CD4-positive, alpha-beta T cell (primary cell): ENCODE measurements around the gene TMEM121B. TPM values are rescaled to one million over a fixed set of nuclear protein-coding genes. Genes with fewer than 3 reads are reported as not detected.

Experiments used
- ATAC-seq: fragments of 200-7000 bp; cut with Tn5 transposase; one replicate; pipeline ENCODE4 v1.10.0; 2022; ENCODE audit warnings: mild to moderate bottlenecking; ENCODE audit not compliant: poor library complexity
- CTCF ChIA-PET: fragments of 350-600 bp; sonication (Branson Sonifier 250); formaldehyde crosslinking; loops from one replicate; lab custom pipeline; 2021; ENCODE audit warnings: antibody characterized with exemption, inconsistent platforms; lab: Charles Lee
- POLR2A ChIA-PET: fragments of 350-600 bp; sonication (Branson Sonifier 250); formaldehyde crosslinking; loops from one replicate; lab custom pipeline; 2021; ENCODE audit warnings: antibody characterized with exemption, inconsistent platforms; lab: Charles Lee
- DNase-seq, 14 experiments: peaks; one replicate each; pipeline ENCODE4 v3.0.0-alpha.2; 2013 to 2020; ENCODE audit warnings: mixed read lengths in 2 of 14
- H3K27ac ChIP-seq, 2 donors: one replicate each; pipeline versions ENCODE4 v1.5.1 to v1.7.0; 2013; ENCODE audit warnings: low read length in 2 of 2, low read depth in 1 of 2, mild to moderate bottlenecking in 1 of 2
- H3K27me3 ChIP-seq, 2 experiments: 1 replicate in 1 of 2; 2 replicates in 1 of 2; pipeline versions ENCODE4 v1.6.1 to v1.7.0; 2013; ENCODE audit warnings: low read length in 2 of 2, control low read depth in 1 of 2, mild to moderate bottlenecking in 1 of 2, moderate library complexity in 1 of 2; ENCODE audit not compliant: insufficient read depth in 2 of 2, control insufficient read depth in 1 of 2
- H3K36me3 ChIP-seq: one replicate; pipeline ENCODE4 v1.6.1; 2013; ENCODE audit warnings: low read length, control low read depth; ENCODE audit not compliant: insufficient read depth
- H3K4me1 ChIP-seq: one replicate; pipeline ENCODE4 v1.6.1; 2013; ENCODE audit warnings: low read length, control low read depth; ENCODE audit not compliant: insufficient read depth
- H3K4me3 ChIP-seq: one replicate; pipeline ENCODE4 v1.5.1; 2013; ENCODE audit warnings: mild to moderate bottlenecking, low read length, moderate library complexity
- H3K9me3 ChIP-seq, 2 experiments: 1 replicate in 1 of 2; 2 replicates in 1 of 2; pipeline versions ENCODE4 v1.6.1 to v1.7.0; 2013; ENCODE audit warnings: low read length in 2 of 2, mild to moderate bottlenecking in 2 of 2, control low read depth in 1 of 2, moderate library complexity in 1 of 2; ENCODE audit not compliant: control insufficient read depth in 1 of 2, insufficient read depth in 1 of 2
- H3K27ac Mint-ChIP-seq: one replicate; pipeline ENCODE4 v1.8.0; 2020; ENCODE audit warnings: mixed read lengths
- H3K27me3 Mint-ChIP-seq: one replicate; pipeline ENCODE4 v1.8.0; 2021; ENCODE audit warnings: mixed read lengths
- H3K36me3 Mint-ChIP-seq: one replicate; pipeline ENCODE4 v1.8.0; 2021; ENCODE audit warnings: low read depth, mixed read lengths
- H3K4me1 Mint-ChIP-seq: one replicate; pipeline ENCODE4 v1.8.0; 2021; ENCODE audit warnings: low read depth, mixed read lengths
- H3K4me3 Mint-ChIP-seq: one replicate; pipeline ENCODE4 v1.8.0; 2020; ENCODE audit warnings: mild to moderate bottlenecking, mixed read lengths
- H3K9me3 Mint-ChIP-seq: one replicate; pipeline ENCODE4 v1.8.0; 2020; ENCODE audit warnings: mixed read lengths
- CTCF ChIP-seq: fragments of 200-600 bp; IDR thresholded peaks from one replicate; pipeline ENCODE4 v1.8.0; 2022; ENCODE audit warnings: antibody characterized with exemption, mild to moderate bottlenecking
- intact Hi-C, 2 experiments: fragments of 100-400 bp; cut with DNase I in 1 of 2; cut with micrococcal nuclease in 1 of 2; formaldehyde crosslinking; loops; one replicate each; pipeline versions ENCODE4 v1.15.1 to v1.9.0; 2023 to 2025; cut with DNase I, micrococcal nuclease
- total RNA-seq, 174 experiments: library from RNA in 2 of 174; stranded (reverse) in 2 of 174; gene quantifications; one replicate each; pipeline ENCODE4 v1.2.3 and lab custom pipeline; 2021 to 2026

The TMEM121B gene
- total RNA-seq, 2 experiments from 2014 or later, result 0.05 to 0.08 TPM

GRCh38 chr22:17140022-17140421 lies 18.9 kb upstream of the TMEM121B start:
- Mint-ChIP-seq H3K27me3 (no peaks in the 10 kb centered on the region), H3K4me1 (peaks cover 4% of the 10 kb centered on the region), H3K9me3 (no peaks in the 10 kb centered on the region), H3K36me3 (peaks cover 69% of the 10 kb centered on the region), H3K27ac (no peak overlapping the region), H3K4me3 (no peak overlapping the region)
- Histone ChIP-seq H3K4me1 (no peaks in the 10 kb centered on the region), H3K27me3 (no peaks in the 10 kb centered on the region), H3K4me3 (no peak overlapping the region), H3K9me3 (no peaks in the 10 kb centered on the region), H3K27ac (no peak overlapping the region), H3K36me3 (peaks cover 55% of the 10 kb centered on the region)
- DNase-seq (no peak), ATAC-seq (no peak)
- no peak for TF ChIP-seq CTCF
- CTCF ChIA-PET, result no interaction called here
- intact Hi-C loops, result no loop called here
- POLR2A ChIA-PET, result no interaction called here

- CTCF ChIA-PET, result interaction anchor here (1.4 kb wide), 1 partner anchor 33 kb away, joined by 6 read pairs; no protein-coding TSS in a partner anchor
- Mint-ChIP-seq H3K4me1 (peaks cover 4% of the 10 kb centered on the region), H3K4me3 (no peak overlapping the region), H3K27ac (no peak overlapping the region), H3K9me3 (no peaks in the 10 kb centered on the region), H3K27me3 (no peaks in the 10 kb centered on the region), H3K36me3 (peaks cover 63% of the 10 kb centered on the region)
- TF ChIP-seq CTCF, result no peak
- Histone ChIP-seq H3K27me3 (no peaks in the 10 kb centered on the region), H3K4me1 (no peaks in the 10 kb centered on the region), H3K36me3 (peaks cover 46% of the 10 kb centered on the region), H3K4me3 (no peak overlapping the region), H3K27ac (no peak overlapping the region), H3K9me3 (no peaks in the 10 kb centered on the region)
- intact Hi-C loops, result no loop called here
- ATAC-seq, result no peak
- POLR2A ChIA-PET, result no interaction called here
- DNase-seq, result no peak
Observed at GRCh38 chr22:17138513-17138912, 17.4 kb upstream of the TMEM121B start.

GRCh38 chr22:17137861-17138425 lies 16.8 kb upstream of the TMEM121B start:
- Mint-ChIP-seq H3K36me3 (peaks cover 58% of the 10 kb centered on the region), H3K9me3 (no peaks in the 10 kb centered on the region), H3K4me1 (peaks cover 4% of the 10 kb centered on the region), H3K4me3 (no peak overlapping the region), H3K27ac (no peak overlapping the region), H3K27me3 (no peaks in the 10 kb centered on the region)
- peaks cover 40% of the 10 kb centered on the region for H3K36me3 ChIP-seq
- no peak overlapping the region for H3K4me3 ChIP-seq
- ChIA-PET CTCF (no interaction called here), POLR2A (no interaction called here)
- H3K27me3 ChIP-seq, result no peaks in the 10 kb centered on the region
- DNase-seq, result no peak
- H3K27ac ChIP-seq, result no peak overlapping the region
- no peak for TF ChIP-seq CTCF
- intact Hi-C loops, result no loop called here
- no peak for ATAC-seq
- H3K4me1 ChIP-seq, result no peaks in the 10 kb centered on the region
- H3K9me3 ChIP-seq, result no peaks in the 10 kb centered on the region
